Tongue (tissue), 2 donors: Measurements from ENCODE around the gene ART1. TPM values are rescaled to one million over a fixed set of nuclear protein-coding genes. Genes with fewer than 3 reads are reported as not detected.
"Not testable (repeated sequence)": the region's sequence is repeated elsewhere in the genome, so short reads cannot be mapped to it uniquely, and the experiment has no call there.

Source experiments
- DNase-seq: peaks from one replicate; pipeline ENCODE4 v3.0.0-alpha.2; 2015
- total RNA-seq: library from RNA; depleted of rRNA; stranded (reverse); fragments of >200 nt; gene quantifications from one replicate; pipeline ENCODE4 v1.2.3, GENCODE V29; 2014

Gene ART1
- total RNA-seq, 1 donor from 2014 or later = 4.2 TPM

GRCh38 chr11:3632070-3632660 is 12.8 kb upstream of the ART1 start:
- no peak for DNase-seq

DNA sequence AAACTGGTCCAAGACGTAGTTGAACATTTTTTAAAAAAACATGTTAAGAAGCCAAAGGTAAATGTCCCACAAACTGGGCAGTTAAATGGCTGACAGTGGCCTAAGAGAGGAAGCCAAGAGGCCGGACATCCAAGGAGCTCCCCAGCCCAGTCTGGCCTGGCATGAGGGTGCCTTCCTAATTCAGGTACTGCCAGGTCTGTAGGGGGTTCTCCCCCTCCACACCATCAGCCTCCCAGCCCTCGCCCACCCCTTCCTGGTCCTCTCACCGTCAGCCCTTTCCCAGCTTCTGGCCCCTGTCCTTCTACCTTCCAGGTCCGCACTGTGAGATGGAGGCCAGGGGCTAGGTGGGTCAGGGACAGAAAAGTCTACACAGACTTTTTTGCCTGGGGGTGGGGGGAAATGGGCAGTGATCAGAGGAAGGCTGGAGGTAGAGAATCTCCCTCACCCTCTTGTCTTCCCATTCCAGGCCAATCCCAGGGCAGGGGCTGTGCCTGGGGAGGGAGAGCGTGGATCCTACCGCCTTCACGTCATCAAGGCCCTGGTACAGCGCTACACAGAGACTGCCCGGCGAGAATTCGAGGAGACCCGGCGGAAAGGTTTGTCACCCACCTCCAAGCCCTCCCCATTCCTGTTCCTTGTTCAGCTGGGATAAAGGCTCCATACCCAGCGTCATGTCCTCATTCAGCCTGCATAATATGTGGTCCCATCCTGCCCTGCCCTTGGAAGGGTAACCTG is 9.1 kb upstream of the ART1 start:
- DNase-seq = no peak

DNA sequence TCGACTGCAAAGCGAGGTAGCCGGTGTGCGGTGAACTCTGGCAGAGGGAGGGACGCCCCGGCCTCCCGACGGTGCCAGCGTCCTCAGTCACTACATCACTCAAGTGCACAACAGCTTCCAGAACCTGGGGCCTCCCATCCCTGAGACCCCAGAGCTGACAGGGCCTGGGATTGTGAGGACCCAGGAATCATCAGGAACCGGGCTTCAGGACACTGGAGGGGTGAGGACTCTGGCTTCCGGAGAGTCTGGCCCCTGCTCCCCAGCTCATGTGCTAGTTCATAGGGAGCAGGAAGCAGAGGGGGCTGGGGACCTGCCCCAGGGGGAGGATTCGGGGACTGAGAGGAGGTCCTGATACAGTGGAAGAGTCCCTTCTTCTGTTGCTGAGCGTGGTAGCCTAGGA is 7.7 kb upstream of the ART1 start:
- DNase-seq = no peak

GRCh38 chr11:3638513-3638912 is 6.4 kb upstream of the ART1 start:
- DNase-seq = no peak

GRCh38 chr11:3639841-3640240 is 5.1 kb upstream of the ART1 start:
- DNase-seq = no peak

GRCh38 chr11:3641191-3641590 is 3.7 kb upstream of the ART1 start:
- no peak for DNase-seq

DNA sequence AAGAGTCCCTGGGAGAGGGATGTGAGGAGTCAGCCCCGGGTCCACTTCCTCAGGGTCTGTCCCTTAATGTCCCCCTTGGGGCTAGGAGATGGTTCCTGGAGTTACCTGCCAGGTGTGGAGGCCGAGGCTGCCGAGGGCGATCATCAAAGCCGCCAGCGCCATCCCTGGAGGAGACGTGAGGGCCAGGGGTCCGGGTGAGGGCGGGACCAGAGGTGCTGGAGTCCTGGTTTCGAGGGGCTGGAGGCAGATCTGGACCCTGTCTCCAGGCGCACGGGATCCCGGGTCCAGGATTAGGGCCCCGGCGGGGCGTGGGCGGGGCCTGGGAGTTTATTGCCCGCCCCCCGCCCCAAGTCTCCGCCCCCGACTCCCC is 3.2 kb upstream of the ART1 start, which contains the start of gene ART5:
Gene ART5 (minus strand): TSS at position 292 of the 370 bp plus-strand sequence. CDS start 130 bp downstream, at position 162.
- DNase-seq = no peak

DNA sequence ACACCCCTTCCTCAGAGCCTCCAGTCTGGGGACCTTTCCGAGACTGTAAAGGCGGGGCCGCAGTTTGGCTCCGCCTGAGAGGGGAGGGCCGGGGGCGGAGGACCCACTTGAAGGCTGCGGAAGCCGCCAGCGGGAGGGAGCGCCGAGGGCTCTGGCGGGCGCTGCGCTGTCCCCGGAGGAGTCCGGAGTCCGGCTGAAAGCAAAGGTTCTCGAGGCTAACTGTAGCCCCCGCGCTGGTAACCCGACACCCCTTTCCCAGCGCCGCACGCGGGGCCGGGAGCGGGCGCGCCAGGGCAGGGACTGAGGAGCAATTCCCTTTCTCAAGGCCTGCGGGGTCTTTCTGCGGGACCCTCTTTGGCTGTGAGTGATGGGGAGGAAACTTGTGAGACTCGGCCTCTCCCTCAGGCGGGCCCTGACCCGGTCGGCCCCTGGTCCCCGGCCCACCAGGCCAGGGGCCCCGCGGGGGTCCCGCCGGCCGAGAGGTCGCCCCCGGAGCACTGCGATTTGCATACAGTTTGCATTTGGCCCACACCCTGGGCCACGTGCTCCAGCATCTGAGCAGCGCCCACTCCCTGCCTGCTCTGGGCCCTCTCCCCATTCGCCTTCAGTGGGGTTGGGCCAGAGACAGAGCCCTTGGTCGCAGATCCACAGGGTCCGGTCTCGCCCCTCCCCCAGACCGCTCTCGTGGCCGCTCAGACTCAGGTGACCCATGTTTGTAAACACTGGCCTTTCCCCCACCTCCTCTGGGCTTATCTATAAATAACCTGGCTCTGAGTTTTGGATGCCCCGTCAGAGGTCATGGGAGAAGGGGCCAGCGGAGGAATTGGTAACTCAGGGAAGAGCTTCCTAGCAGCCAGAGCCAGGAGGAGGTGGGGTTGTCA is 2.6 kb upstream of the ART1 start:
- peak; percentile 90 for DNase-seq

DNA sequence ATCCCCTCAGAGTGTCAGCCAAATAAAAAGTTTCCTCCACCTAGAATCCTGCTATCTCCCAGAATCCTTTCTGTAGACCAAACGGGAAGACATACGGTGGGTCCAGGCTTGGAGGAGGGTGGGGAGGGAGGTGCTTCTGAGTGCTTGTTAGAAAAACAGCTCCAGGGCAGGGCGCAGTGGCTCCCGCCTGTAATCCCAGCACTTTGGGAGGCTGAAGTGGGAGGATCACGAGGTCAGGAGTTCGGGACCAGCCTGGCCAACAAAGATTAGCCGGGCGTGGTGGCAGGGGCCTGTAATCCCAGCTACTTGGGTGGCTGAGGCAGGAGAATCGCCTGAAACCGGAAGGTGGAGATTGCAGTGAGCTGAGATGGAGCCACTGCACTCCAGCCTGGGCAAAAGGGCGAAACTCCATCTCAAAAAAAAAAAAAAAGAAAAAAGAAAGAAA is 1.8 kb upstream of the ART1 start:
- DNase-seq = peak; percentile 12

DNA sequence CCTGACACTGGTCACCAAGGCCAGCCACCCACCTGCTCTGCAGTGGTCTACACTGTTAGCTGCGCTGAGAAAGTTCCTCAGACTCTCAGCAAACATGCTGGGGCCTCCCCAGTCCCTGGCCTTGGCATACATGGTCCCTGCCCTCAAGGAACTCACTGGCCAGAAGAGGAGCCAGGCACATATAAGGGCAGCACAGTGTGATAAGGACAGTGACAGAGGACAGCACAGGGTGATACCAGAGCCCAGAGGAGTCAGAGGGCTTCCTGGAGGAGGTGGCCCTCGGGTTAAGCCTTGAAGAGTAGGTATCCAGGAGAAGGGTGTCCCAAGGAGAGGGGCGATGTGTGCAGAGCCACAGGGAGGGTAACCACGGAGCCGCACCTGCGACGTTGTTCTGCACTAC is 624 bp downstream of the ART1 start:
- no peak for DNase-seq

GRCh38 chr11:3648843-3649242 is 3.9 kb downstream of the ART1 start:
- not testable (repeated sequence) for DNase-seq

DNA sequence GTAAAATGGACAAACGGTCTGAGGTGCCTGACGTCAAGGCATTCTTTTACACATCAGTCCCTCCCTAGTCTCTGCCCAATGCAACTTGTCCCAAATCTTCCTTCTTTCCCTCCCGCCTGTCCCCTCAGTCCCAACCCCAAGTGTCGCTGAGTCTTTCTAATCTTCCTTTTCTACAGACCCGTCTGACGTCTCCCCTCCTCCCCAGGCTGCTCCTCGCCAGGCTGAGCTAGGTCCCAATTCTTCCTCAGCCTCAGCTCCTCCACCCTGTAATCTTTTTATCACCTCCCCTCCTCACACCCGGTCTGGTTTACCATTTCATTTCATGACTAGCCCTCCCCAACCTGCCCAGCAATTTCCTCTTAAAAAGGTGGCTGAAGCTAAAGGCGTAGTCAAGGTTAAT is 4.4 kb downstream of the ART1 start:
- not testable (repeated sequence) for DNase-seq

DNA sequence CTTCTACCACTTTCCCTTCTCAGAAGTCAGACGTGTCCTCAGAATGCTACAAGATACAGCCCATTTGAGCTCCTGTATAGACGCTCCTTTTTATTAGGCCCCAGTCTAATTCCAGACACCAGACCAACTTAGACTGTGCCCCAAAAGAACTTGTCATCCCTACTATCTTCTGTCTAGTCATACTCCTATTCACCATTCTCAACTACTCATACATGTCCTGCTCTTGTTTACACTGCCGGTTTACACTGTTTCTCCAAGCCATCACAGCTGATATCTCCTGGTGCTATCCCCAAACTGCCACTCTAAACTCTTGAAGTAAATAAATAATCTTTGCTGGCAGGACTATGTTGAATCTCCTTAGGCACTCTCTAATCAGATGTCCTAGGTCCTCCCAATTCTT is 7.6 kb downstream of the ART1 start:
- not testable (repeated sequence) for DNase-seq

GRCh38 chr11:3655547-3655946 is 10.6 kb downstream of the ART1 start:
- DNase-seq = no peak

- DNase-seq = not testable (repeated sequence)
Measured at GRCh38 chr11:3657331-3657730, 12.4 kb downstream of the ART1 start.

DNA sequence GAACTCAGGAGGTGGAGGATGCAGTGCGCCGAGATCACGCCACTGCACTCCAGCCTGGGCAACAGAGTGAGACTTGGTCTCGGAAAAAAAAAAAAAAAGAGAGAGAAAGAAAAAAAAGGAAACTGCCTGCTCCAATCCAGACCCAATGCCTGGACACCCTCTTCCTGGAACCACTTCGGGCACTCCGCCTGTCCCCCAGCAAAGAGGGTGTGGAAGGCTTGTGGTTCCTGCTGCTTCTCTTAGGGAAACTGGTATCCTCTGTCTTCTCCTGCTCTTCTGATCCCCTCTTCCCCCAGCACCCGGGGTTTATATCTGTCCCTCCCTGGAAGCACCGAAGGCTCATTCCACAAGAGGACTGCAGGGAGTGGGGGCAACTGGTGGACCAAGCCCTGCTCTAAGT is 13.3 kb downstream of the ART1 start:
- DNase-seq = no peak

DNA sequence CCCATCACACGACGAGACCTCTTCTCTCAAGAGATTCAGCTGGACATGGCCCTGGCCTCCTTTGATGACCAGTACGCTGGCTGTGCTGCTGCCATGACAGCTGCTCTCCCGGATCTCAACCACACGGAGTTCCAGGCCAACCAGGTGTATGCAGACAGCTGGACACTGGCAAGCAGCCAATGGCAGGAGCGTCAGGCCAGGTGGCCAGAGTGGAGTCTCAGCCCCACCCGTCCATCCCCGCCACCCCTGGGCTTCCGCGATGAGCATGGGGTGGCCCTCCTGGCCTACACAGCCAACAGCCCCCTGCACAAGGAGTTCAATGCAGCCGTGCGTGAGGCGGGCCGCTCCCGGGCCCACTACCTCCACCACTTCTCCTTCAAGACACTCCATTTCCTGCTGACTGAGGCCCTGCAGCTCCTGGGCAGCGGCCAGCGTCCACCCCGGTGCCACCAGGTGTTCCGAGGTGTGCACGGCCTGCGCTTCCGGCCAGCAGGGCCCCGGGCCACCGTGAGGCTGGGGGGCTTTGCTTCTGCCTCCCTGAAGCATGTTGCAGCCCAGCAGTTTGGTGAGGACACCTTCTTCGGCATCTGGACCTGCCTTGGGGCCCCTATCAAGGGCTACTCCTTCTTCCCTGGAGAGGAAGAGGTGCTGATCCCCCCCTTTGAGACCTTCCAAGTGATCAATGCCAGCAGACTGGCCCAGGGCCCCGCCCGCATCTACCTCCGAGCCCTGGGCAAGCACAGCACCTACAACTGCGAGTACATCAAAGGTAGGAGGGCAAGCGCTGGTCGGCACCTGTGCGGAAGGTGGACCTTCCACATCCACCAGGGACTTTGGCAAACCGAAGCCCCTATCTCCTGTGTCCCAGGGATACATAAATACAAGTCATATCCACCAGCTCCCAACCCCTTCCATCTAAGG is 14.9 kb downstream of the ART1 start:
- no peak for DNase-seq

DNA sequence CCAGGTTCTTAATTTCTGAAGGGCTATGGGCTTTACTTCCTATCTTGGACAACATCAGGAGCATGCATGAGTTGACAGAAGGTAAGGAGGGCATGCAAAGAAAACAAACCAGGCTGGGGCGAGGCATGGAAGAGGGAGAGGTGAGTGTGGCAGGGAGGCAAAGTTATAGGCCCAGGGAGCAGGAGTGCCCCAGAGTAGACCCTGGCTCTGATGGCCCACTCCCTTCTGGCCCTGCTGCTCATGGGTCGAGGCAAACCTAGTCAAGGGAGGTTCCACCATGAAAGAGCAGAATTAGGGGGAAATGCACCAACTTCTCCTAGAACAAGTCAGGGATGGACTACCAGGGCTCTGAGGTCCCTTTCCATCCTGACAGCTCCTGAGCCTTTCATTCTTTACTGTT is 16.0 kb downstream of the ART1 start:
- DNase-seq = no peak

- no peak for DNase-seq
Measured at GRCh38 chr11:3662856-3663255, 17.9 kb downstream of the ART1 start.

DNA sequence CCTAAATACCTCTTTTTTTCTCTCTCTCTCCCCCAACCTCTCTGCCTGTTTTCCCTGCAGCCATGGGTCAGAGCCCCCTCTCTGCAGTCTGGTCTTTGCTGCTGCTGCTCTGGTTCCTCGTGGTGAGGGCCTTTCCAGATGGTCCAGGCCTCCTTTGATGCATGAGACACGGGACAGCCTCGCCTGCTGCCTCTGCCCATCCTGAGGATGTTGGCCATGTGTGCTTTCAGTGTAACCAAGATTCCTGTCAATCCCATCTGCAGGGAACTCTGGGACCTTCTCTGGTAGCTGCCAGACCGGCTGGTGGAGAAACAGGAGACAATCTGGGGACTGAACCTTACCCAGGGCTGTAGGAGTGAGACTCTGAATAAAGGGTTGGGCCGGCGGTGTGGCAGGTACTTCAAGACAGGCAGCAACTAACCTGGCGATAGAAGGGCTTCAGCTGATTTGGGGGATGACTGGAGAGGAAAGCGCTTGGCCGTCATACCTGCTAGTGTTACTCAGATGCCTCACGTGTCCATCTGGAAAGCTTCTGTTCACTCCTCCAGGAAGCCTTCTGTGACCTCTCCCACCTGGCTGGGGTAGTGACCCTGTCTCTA is 19.2 kb downstream of the ART1 start:
- DNase-seq = no peak

DNA sequence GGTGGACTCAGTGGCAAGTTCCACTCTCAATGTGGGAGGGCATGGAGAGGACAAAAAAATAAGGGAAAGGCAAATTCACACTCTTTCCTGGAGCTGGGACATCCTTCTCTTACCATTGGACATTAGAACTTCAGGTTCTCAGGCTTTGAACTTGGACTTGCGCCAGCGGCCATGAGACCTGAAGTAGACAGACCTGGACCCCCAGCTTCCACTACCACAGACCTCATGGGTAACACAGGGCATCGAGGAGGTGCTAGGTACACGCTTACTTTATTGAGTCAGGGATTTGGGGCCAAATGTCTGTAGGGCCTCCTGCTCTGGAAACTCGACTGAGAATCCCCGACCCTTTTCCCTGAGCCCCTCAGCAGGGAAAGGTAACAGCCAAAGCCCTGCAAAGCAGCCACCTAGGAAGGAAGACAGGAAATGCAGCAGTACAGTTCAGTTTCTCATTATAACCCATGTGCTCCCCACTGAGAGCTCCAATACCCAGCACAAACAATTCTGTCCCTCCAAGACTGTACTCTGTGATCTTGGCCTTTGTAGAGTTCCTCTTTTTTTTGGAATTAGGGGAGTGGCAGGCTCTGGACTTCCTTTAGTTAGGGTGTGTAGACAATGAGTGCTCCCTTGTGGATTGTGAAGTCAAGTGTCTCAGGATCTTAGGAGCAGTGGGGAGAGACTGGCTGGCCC is 20.6 kb downstream of the ART1 start:
- no peak for DNase-seq
